Mesendoderm (in vitro differentiated cells): ENCODE data around the gene HMSD.

Experiments
- DNase-seq: peaks from one replicate; pipeline ENCODE4 v3.0.0; 2013
- H2AK5ac ChIP-seq: 2 replicates; pipeline ENCODE4 v1.6.1; 2013; ENCODE audit warnings: low read length, inconsistent platforms
- H2BK120ac ChIP-seq: 2 replicates; pipeline ENCODE4 v1.6.1; 2013; ENCODE audit warnings: low read depth, mild to moderate bottlenecking, low read length, moderate library complexity, mixed read lengths
- H2BK15ac ChIP-seq: replicated peaks from 2 replicates; pipeline ENCODE4 v1.6.1; 2013; ENCODE audit warnings: low read depth, mild to moderate bottlenecking, moderate library complexity
- H2BK5ac ChIP-seq: 2 replicates; pipeline ENCODE4 v1.6.1; 2013; ENCODE audit warnings: low read length, inconsistent platforms
- H3K18ac ChIP-seq: 2 replicates; pipeline ENCODE4 v1.6.1; 2013; ENCODE audit warnings: mild to moderate bottlenecking, low read length, mixed read lengths
- H3K23ac ChIP-seq: one replicate; pipeline ENCODE4 v1.6.1; 2013; ENCODE audit warnings: low read length
- H3K27ac ChIP-seq: 2 replicates; pipeline ENCODE4 v1.5.1; 2013; ENCODE audit warnings: low read depth, mild to moderate bottlenecking, inconsistent platforms, low read length, moderate library complexity
- H3K27me3 ChIP-seq: 2 replicates; pipeline ENCODE4 v1.6.1; 2013; ENCODE audit warnings: low read length, control low read depth, mild to moderate bottlenecking, inconsistent platforms; ENCODE audit not compliant: insufficient read depth, poor library complexity
- H3K36me3 ChIP-seq: 2 replicates; pipeline ENCODE4 v1.6.1; 2013; ENCODE audit warnings: low read length, inconsistent platforms; ENCODE audit not compliant: control insufficient read depth, insufficient read depth
- H3K4ac ChIP-seq: one replicate; pipeline ENCODE4 v1.6.1; 2013; ENCODE audit warnings: low read depth, mild to moderate bottlenecking, low read length, moderate library complexity
- H3K4me1 ChIP-seq: 2 replicates; pipeline ENCODE4 v1.6.1; 2013; ENCODE audit warnings: low read depth, low read length, inconsistent platforms; ENCODE audit not compliant: control insufficient read depth
- H3K4me2 ChIP-seq: 2 replicates; pipeline ENCODE4 v1.6.1; 2013; ENCODE audit warnings: low read length
- H3K4me3 ChIP-seq: 2 replicates; pipeline ENCODE4 v1.5.1; 2013; ENCODE audit warnings: mild to moderate bottlenecking, low read length
- H3K56ac ChIP-seq: one replicate; pipeline ENCODE4 v1.6.1; 2013; ENCODE audit warnings: low read length
- H3K79me1 ChIP-seq: 2 replicates; pipeline ENCODE4 v1.6.1; 2013; ENCODE audit warnings: low read length, inconsistent platforms
- H3K79me2 ChIP-seq: 2 replicates; pipeline ENCODE4 v1.6.1; 2013; ENCODE audit warnings: mild to moderate bottlenecking, low read length; ENCODE audit not compliant: control insufficient read depth, insufficient read depth
- H3K9ac ChIP-seq: 2 replicates; pipeline ENCODE4 v1.6.1; 2013; ENCODE audit warnings: low read length, inconsistent platforms
- H4K5ac ChIP-seq: one replicate; pipeline ENCODE4 v1.6.1; 2013; ENCODE audit warnings: low read length
- H4K8ac ChIP-seq: one replicate; pipeline ENCODE4 v1.6.1; 2013; ENCODE audit warnings: low read depth, mild to moderate bottlenecking, control low read depth, low read length, moderate library complexity
- WGBS: extraction: QIAGEN DNeasy Blood & Tissue Kit; methylation state at CpG from one replicate; pipeline ENCODE4 v1.1.7; 2013; ENCODE audit warnings: low lambda C conversion rate, missing lambda C conversion rate; ENCODE audit not compliant: insufficient coverage; ENCODE audit errors: extremely low coverage; 5-methylcytosine and 5-hydroxymethylcytosine counted together

Gene HMSD

GRCh38 chr18:63997606-63998005 is 48.5 kb downstream of the HMSD start:
- Histone ChIP-seq H4K5ac (no peak overlapping the region), H3K4me1 (no peaks in the 10 kb centered on the region)
- no CpG with 5 or more reads among the region's 2 CpGs for WGBS

GRCh38 chr18:63999871-64000270 is 50.8 kb downstream of the HMSD start:
- no peaks in the 10 kb centered on the region for H3K27me3 ChIP-seq
- no peak overlapping the region for H4K5ac ChIP-seq
- no peak overlapping the region for H2BK5ac ChIP-seq
- H2BK120ac ChIP-seq = no peak overlapping the region
- no peak overlapping the region for H3K9ac ChIP-seq
- no peak overlapping the region for H2AK5ac ChIP-seq
- H3K4me3 ChIP-seq = no peak overlapping the region
- no peak for DNase-seq
- no peaks in the 10 kb centered on the region for H3K4me1 ChIP-seq
- H3K36me3 ChIP-seq = no peaks in the 10 kb centered on the region
- no peak overlapping the region for H3K23ac ChIP-seq
- no peak overlapping the region for H3K56ac ChIP-seq
- H4K8ac ChIP-seq = no peak overlapping the region
- no peak overlapping the region for H3K18ac ChIP-seq
- WGBS = no CpG with 5 or more reads among the region's 2 CpGs
- no peaks in the 10 kb centered on the region for H3K79me1 ChIP-seq
- no peak overlapping the region for H2BK15ac ChIP-seq
- H3K27ac ChIP-seq = no peak overlapping the region
- no peak overlapping the region for H3K4ac ChIP-seq
- no peak overlapping the region for H3K4me2 ChIP-seq
- H3K79me2 ChIP-seq = no peaks in the 10 kb centered on the region

More at GRCh38 chr18:63997606-63998005, 48.5 kb downstream of the HMSD start:
- Histone ChIP-seq H4K8ac (no peak overlapping the region), H2BK15ac (no peak overlapping the region), H3K9ac (no peak overlapping the region), H2BK120ac (no peak overlapping the region), H3K4me3 (no peak overlapping the region), H3K79me1 (no peaks in the 10 kb centered on the region), H3K27me3 (no peaks in the 10 kb centered on the region), H2BK5ac (no peak overlapping the region), H3K36me3 (no peaks in the 10 kb centered on the region), H3K18ac (no peak overlapping the region), H3K4me2 (no peak overlapping the region), H2AK5ac (no peak overlapping the region), H3K27ac (no peak overlapping the region), H3K79me2 (no peaks in the 10 kb centered on the region), H3K4ac (no peak overlapping the region), H3K23ac (no peak overlapping the region), H3K56ac (no peak overlapping the region)
- no peak for DNase-seq

- H3K56ac ChIP-seq = no peak overlapping the region
- no peak overlapping the region for H3K4me2 ChIP-seq
- H4K5ac ChIP-seq = no peak overlapping the region
- no peaks in the 10 kb centered on the region for H3K79me2 ChIP-seq
- H2BK120ac ChIP-seq = no peak overlapping the region
- WGBS = no CpG with 5 or more reads among the region's 41 CpGs
- H2BK5ac ChIP-seq = no peak overlapping the region
- H2BK15ac ChIP-seq = no peak overlapping the region
- no peaks in the 10 kb centered on the region for H3K36me3 ChIP-seq
- H3K4ac ChIP-seq = no peak overlapping the region
- H3K4me1 ChIP-seq = no peaks in the 10 kb centered on the region
- H3K27ac ChIP-seq = no peak overlapping the region
- no peak overlapping the region for H4K8ac ChIP-seq
- no peak overlapping the region for H3K18ac ChIP-seq
- H2AK5ac ChIP-seq = no peak overlapping the region
- no peak for DNase-seq
- no peak overlapping the region for H3K4me3 ChIP-seq
- no peak overlapping the region for H3K23ac ChIP-seq
- no peak overlapping the region for H3K9ac ChIP-seq
- no peaks in the 10 kb centered on the region for H3K27me3 ChIP-seq
- no peaks in the 10 kb centered on the region for H3K79me1 ChIP-seq
Measured at GRCh38 chr18:64002581-64002980, 53.5 kb downstream of the HMSD start.

GRCh38 chr18:64009305-64009704 is 60.2 kb downstream of the HMSD start:
- H3K9ac ChIP-seq = no peak overlapping the region
- H3K23ac ChIP-seq = no peak overlapping the region
- no peak overlapping the region for H3K4me2 ChIP-seq
- no peak overlapping the region for H2BK120ac ChIP-seq
- no peaks in the 10 kb centered on the region for H3K79me1 ChIP-seq
- H4K8ac ChIP-seq = no peak overlapping the region
- WGBS = no CpG with 5 or more reads among the region's 3 CpGs
- no peak overlapping the region for H2BK5ac ChIP-seq
- DNase-seq = no peak
- H3K27ac ChIP-seq = no peak overlapping the region
- no peaks in the 10 kb centered on the region for H3K79me2 ChIP-seq
- H4K5ac ChIP-seq = no peak overlapping the region
- H3K56ac ChIP-seq = no peak overlapping the region
- no peak overlapping the region for H3K18ac ChIP-seq
- no peak overlapping the region for H3K4ac ChIP-seq
- H3K36me3 ChIP-seq = no peaks in the 10 kb centered on the region
- no peaks in the 10 kb centered on the region for H3K4me1 ChIP-seq
- H3K4me3 ChIP-seq = no peak overlapping the region
- no peak overlapping the region for H2BK15ac ChIP-seq
- H3K27me3 ChIP-seq = no peaks in the 10 kb centered on the region
- no peak overlapping the region for H2AK5ac ChIP-seq
